ENCODE data around the gene TRMT61B. TPM values are rescaled to one million over a fixed set of nuclear protein-coding genes. Genes with fewer than 3 reads are reported as not detected.

TRMT61B gene
- total RNA-seq, 1 donor from 2014 or later, result 13.0 TPM

GRCh38 chr2:28901841-28902240, 31.7 kb upstream of the TRMT61B start:
- H3K36me3 ChIP-seq, result peaks cover 30% of the 10 kb centered on the region
- no peak overlapping the region for H3K4me3 ChIP-seq
- peaks cover 16% of the 10 kb centered on the region for H3K4me1 ChIP-seq
- H3K27ac ChIP-seq, result no peak overlapping the region
- TF ChIP-seq CTCF (IDR thresholded peaks at IDR 0.05), result no peak
- intact Hi-C loops (cut with DNase I), result no loop called here
- DNase-seq (no peak), ATAC-seq (no peak)
- no peaks in the 10 kb centered on the region for H3K9me3 ChIP-seq
- H3K27me3 ChIP-seq (ENCODE audit: low read depth), result no peaks in the 10 kb centered on the region

DNA sequence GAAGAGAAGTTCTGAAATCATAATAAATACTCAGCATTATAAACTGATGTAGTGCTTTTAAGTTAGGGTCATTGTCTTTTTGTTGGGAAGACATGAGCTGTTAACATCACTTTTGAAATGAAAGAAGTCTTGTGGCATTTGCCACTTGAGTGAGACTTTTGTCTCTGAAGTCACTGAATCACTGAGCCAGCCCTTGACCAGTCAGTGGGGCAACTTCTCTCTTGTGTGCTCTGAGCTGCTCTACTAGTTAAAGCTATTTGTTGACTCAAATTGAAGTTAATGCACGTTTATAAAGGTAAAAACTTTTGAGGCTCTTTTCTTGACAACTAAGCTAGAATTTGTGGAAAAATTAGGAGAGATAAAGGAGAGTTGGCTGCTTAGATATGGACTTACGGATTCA, 31.1 kb upstream of the TRMT61B start:
- ATAC-seq (no peak), DNase-seq (no peak)
- Histone ChIP-seq H3K4me3 (no peak overlapping the region), H3K4me1 (peaks cover 23% of the 10 kb centered on the region), H3K27me3 (ENCODE audit: low read depth) (no peaks in the 10 kb centered on the region), H3K36me3 (peaks cover 24% of the 10 kb centered on the region), H3K27ac (no peak overlapping the region), H3K9me3 (no peaks in the 10 kb centered on the region)
- no peak for TF ChIP-seq CTCF (IDR thresholded peaks at IDR 0.05)
- intact Hi-C loops (cut with DNase I), result no loop called here

DNA sequence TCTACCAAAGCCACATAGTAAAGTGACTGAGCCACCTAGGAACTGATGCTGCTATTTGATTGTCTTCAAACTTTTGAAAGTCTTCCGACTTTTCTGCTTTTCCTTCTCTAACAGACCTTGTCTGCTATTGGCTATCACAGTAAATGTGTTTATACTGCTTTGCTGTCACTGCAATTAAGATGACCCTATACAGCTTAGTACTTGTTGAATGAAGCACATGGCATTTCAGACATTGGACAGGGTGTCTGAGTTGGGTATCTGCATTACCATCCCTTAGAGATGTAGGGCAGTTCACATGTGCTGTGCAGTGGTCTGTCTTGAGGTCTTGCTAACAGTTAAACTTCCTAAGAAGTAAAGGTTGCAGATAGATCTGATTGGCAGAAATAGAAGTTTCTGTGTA, 27.9 kb upstream of the TRMT61B start:
- ATAC-seq, result no peak

GRCh38 chr2:28896906-28897305, 26.8 kb upstream of the TRMT61B start:
- TF ChIP-seq CTCF (IDR thresholded peaks at IDR 0.05), result no peak
- Histone ChIP-seq H3K9me3 (no peaks in the 10 kb centered on the region), H3K4me1 (peaks cover 30% of the 10 kb centered on the region), H3K36me3 (no peaks in the 10 kb centered on the region), H3K27me3 (ENCODE audit: low read depth) (no peaks in the 10 kb centered on the region), H3K4me3 (no peak overlapping the region), H3K27ac (no peak overlapping the region)
- intact Hi-C loops (cut with DNase I), result no loop called here
- DNase-seq (no peak), ATAC-seq (no peak)

More for the DNA sequence above, 27.9 kb upstream of the TRMT61B start:
- no peak for TF ChIP-seq CTCF (IDR thresholded peaks at IDR 0.05)
- no peak for DNase-seq
- Histone ChIP-seq H3K36me3 (peaks cover 9% of the 10 kb centered on the region), H3K27me3 (ENCODE audit: low read depth) (no peaks in the 10 kb centered on the region), H3K9me3 (no peaks in the 10 kb centered on the region), H3K4me1 (peaks cover 30% of the 10 kb centered on the region), H3K4me3 (no peak overlapping the region), H3K27ac (no peak overlapping the region)
- intact Hi-C loops (cut with DNase I), result no loop called here

DNA sequence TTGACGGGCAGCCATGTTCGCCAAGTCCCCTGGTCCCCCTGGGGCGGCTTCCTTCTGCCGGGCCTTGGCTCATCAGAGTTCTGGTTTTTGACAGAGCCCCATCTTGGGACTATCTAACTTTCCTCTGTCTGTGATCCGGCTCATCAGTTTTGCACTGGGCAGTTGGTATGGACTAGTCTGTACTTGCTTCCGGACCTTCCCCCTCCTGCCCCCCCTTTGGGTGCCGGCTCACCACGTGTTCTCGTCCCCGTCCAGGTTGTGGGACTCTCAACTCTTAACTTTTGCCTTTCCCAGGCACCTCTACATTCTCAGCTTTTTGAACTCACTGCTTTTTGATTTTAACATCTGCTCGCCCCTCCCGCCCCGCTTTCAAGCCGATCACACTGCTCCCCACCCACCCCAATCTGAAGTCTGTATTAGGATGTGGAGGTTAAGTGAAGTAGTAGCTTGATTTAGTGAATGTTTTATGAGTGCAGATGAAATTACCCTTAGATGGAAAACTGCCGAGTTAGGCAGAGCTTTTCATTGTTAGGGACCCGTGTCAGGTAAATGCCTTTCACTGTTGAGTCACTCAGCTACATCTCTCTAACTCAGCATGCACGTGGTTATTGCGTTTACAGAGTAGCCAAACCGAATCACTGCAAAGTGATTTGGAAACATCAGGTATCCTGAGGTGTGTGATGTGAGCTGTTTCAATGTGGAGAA, 25.2 kb upstream of the TRMT61B start:
- intact Hi-C loops (cut with DNase I), result no loop called here
- H3K4me3 ChIP-seq, result peak overlapping the region; percentile 99
- TF ChIP-seq CTCF (IDR thresholded peaks at IDR 0.05), result no peak
- no peaks in the 10 kb centered on the region for H3K27me3 ChIP-seq (ENCODE audit: low read depth)
- H3K36me3 ChIP-seq, result no peaks in the 10 kb centered on the region
- DNase-seq, result no peak
- peaks cover 30% of the 10 kb centered on the region for H3K4me1 ChIP-seq
- peak overlapping the region; percentile 89 for H3K27ac ChIP-seq
- ATAC-seq, result peak; percentile 3 to 31
- no peaks in the 10 kb centered on the region for H3K9me3 ChIP-seq

All from lower lobe of right lung (tissue), 2 donors.